ENCODE data around the gene SPOP.

SPOP gene

DNA sequence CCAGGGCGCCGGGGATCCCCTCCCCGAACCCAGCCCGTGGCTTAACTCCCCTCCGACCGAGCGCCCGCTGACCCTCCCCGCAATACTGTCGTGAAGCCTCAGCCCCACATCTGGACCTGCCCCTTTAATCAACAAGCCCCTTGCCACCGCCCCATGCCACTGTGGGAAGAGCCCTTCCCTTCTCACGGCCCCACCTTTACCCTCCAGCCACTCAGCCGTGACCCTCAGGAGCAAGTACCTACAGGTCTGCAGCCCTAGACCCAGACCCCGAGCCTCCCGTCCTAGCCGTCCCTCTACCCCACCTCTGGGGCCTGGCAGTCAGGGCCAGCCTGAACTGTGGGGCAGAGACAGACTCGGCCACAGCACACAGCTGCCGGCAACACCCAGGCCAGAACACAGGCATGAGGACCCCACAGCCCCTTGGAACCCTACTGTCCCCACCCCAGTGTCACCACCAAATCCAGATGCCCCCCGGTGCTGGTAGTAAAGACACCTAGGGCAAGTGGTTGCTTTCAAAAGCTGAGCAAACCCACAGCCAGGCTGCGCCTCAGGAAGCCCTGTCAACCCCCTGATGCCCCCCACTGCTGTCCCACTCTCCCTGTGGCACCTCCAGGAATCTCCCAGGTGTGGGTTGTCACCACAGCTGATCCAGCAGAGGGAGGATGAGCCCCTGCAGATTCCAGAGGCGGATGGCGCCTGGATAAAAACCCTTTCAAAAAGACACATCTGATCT is 100.8 kb downstream of the SPOP start:
- Histone ChIP-seq H4K20me1 (ENCODE audit: insufficient read depth) (no peaks in the 10 kb centered on the region), H3K9ac (no peak overlapping the region), H2AFZ (ENCODE audit: low read depth) (no peak overlapping the region), H3K79me2 (ENCODE audit: insufficient read depth, low read depth) (no peaks in the 10 kb centered on the region), H3K4me1 (ENCODE audit: low read depth, poor library complexity, severe bottlenecking) (peaks cover 7% of the 10 kb centered on the region), H3K36me3 (ENCODE audit: insufficient read depth) (no peaks in the 10 kb centered on the region), H3K4me2 (peak overlapping the region; percentile 89; the same call in 1 of the 2 replicates), H3K27ac (no peak overlapping the region), H3K4me3 (IDR thresholded peaks at IDR 0.05; ENCODE audit: insufficient read depth, low read depth, low read length) (no peak overlapping the region), H3K27me3 (ENCODE audit: insufficient read depth, low read depth) (peaks cover 55% of the 10 kb centered on the region)
- TF ChIP-seq, protein P1, sequence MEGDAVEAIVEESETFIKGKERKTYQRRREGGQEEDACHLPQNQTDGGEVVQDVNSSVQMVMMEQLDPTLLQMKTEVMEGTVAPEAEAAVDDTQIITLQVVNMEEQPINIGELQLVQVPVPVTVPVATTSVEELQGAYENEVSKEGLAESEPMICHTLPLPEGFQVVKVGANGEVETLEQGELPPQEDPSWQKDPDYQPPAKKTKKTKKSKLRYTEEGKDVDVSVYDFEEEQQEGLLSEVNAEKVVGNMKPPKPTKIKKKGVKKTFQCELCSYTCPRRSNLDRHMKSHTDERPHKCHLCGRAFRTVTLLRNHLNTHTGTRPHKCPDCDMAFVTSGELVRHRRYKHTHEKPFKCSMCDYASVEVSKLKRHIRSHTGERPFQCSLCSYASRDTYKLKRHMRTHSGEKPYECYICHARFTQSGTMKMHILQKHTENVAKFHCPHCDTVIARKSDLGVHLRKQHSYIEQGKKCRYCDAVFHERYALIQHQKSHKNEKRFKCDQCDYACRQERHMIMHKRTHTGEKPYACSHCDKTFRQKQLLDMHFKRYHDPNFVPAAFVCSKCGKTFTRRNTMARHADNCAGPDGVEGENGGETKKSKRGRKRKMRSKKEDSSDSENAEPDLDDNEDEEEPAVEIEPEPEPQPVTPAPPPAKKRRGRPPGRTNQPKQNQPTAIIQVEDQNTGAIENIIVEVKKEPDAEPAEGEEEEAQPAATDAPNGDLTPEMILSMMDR (conservative IDR thresholded peaks at IDR 0.05; ENCODE audit: low read depth, low read length), result no peak

DNA sequence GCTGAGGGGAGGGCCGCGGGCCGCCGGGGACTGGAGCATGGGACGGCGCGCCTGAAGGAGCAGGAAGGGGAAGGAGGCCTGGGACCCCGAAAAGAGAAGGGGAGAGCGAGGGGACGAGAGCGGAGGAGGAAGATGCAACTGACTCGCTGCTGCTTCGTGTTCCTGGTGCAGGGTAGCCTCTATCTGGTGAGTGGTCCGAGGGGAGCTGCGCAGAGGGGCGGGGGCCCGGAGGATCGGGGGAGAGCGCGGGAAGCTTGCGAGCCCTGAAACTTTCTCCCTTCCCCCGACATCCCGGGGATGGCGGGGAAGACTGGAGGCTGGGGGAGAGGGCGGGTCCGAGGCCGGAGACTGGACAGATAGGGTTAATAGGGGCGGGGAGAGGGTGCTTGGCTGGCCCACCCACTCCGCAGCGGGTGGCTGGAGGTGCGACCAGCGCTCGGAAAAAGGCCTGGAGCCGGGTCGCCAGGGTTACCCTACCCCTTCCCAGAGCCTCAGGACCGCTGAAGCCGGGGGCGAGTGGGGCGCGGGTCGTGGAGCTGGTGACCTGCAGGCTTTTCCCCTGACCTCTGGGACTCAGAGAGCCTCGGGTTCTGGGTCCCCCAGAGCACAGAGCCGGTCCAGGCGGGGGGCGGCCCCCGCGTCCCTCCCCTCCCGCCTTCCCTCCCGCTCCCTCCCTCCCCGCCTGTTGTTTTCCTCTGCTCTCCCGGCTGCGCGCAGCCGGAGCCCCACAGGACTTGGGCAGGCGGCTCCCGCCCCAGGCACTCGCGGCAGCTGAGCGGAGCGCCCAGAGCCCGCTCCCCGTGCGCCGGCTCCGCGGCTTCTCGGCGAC is 101.6 kb downstream of the SPOP start:
- peak overlapping the region; percentile 10; the same call in 1 of the 2 replicates for H3K9ac ChIP-seq
- no peaks in the 10 kb centered on the region for H4K20me1 ChIP-seq (ENCODE audit: insufficient read depth)
- peak overlapping the region; percentile 89 for H3K4me2 ChIP-seq
- peaks cover 62% of the 10 kb centered on the region for H3K27me3 ChIP-seq (ENCODE audit: insufficient read depth, low read depth)
- H2AFZ ChIP-seq (ENCODE audit: low read depth), result peak overlapping the region; percentile 89
- no peaks in the 10 kb centered on the region for H3K79me2 ChIP-seq (ENCODE audit: insufficient read depth, low read depth)
- no peaks in the 10 kb centered on the region for H3K36me3 ChIP-seq (ENCODE audit: insufficient read depth)
- peaks cover 13% of the 10 kb centered on the region for H3K4me1 ChIP-seq (ENCODE audit: low read depth, poor library complexity, severe bottlenecking)
- H3K27ac ChIP-seq, result no peak overlapping the region
- TF ChIP-seq, protein P1 (conservative IDR thresholded peaks at IDR 0.05; ENCODE audit: low read depth, low read length), result no peak
- no peak overlapping the region for H3K4me3 ChIP-seq (IDR thresholded peaks at IDR 0.05; ENCODE audit: insufficient read depth, low read depth, low read length)

DNA sequence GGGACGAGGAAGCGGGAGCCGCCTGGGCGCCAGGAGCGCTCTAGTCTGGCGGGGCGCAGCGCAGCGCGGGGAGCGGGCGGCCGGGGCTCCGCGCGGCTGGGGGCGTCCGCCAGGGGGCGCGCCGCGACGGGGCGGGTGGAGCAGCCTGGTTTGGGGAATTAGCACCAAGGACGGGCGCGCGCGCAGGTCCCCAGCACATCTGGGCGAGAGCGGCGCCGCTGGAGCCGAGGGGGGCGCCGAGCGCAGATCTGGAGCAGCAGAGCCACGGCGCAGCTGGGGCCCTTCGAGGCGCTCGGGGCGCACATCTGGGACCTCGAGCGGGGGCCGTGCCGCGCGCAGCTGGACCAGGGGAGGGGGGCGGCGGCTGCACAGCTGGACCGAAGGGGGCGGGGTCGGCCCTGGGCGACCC is 102.2 kb downstream of the SPOP start, which contains the start of gene NXPH3:
NXPH3 (plus strand) TSS at position 193 of the 409 bp plus-strand sequence. CDS start 349 bp downstream, outside the sequence.
- H3K4me1 ChIP-seq (ENCODE audit: low read depth, poor library complexity, severe bottlenecking), result peaks cover 19% of the 10 kb centered on the region
- no peaks in the 10 kb centered on the region for H3K36me3 ChIP-seq (ENCODE audit: insufficient read depth)
- H4K20me1 ChIP-seq (ENCODE audit: insufficient read depth), result no peaks in the 10 kb centered on the region
- H3K27me3 ChIP-seq (ENCODE audit: insufficient read depth, low read depth), result peaks cover 68% of the 10 kb centered on the region
- no peaks in the 10 kb centered on the region for H3K79me2 ChIP-seq (ENCODE audit: insufficient read depth, low read depth)
- TF ChIP-seq, protein P1 (conservative IDR thresholded peaks at IDR 0.05; ENCODE audit: low read depth, low read length), result 0 out of 2 replicates have a peak, but pooled peaks have one; percentile 28
- peak within 1 kb of the TSS; percentile 89 for H3K4me2 ChIP-seq
- peak within 1 kb of the TSS; percentile 89 for H2AFZ ChIP-seq (ENCODE audit: low read depth)
- H3K27ac ChIP-seq, result no peak within 1 kb of the TSS
- H3K9ac ChIP-seq, result peak within 1 kb of the TSS; percentile 10; the same call in 1 of the 2 replicates
- H3K4me3 ChIP-seq (IDR thresholded peaks at IDR 0.05; ENCODE audit: insufficient read depth, low read depth, low read length), result no peak within 1 kb of the TSS

DNA sequence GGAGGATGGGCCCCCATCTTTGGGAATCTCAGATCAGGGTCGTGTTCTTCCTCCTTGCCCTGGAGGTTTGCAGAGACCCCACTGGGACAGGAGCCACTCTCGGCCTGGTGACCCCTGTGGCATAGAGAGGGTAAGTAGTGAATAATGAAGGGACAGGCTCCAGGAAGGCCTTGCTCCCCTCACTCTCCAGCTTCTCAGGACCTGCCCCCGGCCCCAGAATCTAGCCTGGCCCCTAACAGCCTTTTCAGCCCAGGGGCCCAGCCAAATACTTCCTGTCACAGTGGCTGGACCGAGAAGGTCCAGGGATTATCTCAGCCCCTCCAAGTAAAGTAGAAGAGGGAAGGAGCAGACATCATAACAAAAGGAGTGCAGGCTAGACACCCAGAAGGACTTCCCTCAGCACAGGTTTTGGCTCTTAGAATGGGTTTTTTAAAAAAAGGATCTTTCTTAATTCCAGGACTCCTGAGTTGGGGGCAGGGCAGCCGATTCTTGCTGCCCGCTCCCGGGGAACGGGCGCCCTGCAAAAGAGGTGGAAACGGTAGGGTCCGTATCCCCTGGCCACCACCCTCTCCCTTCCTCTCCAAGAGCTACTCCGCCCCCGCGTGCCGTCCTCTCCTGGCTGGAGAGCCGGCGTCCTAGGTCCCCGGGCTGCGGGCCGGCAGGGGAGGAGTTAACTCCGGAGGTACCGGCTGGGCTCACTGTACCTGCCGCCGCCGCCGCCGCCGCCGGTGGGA is 102.8 kb downstream of the SPOP start:
- Histone ChIP-seq H3K27ac (no peak overlapping the region), H3K36me3 (ENCODE audit: insufficient read depth) (no peaks in the 10 kb centered on the region), H2AFZ (ENCODE audit: low read depth) (peak overlapping the region; percentile 89), H3K4me1 (ENCODE audit: low read depth, poor library complexity, severe bottlenecking) (peaks cover 25% of the 10 kb centered on the region), H3K4me2 (peak overlapping the region; percentile 47), H3K79me2 (ENCODE audit: insufficient read depth, low read depth) (no peaks in the 10 kb centered on the region), H3K4me3 (IDR thresholded peaks at IDR 0.05; ENCODE audit: insufficient read depth, low read depth, low read length) (no peak overlapping the region), H3K9ac (no peak overlapping the region), H4K20me1 (ENCODE audit: insufficient read depth) (no peaks in the 10 kb centered on the region), H3K27me3 (ENCODE audit: insufficient read depth, low read depth) (peaks cover 72% of the 10 kb centered on the region)
- TF ChIP-seq, protein P1 (conservative IDR thresholded peaks at IDR 0.05; ENCODE audit: low read depth, low read length), result no peak

Measured in KMS-11 (cell line).